SU-DHL-6 (cell line): Measurements from ENCODE around the gene NTRK2.

Source experiments
- H2AFZ ChIP-seq: fragments of 200-600 bp; sonication (generic); 2 replicates; pipeline ENCODE4 v1.6.1; 2014; ENCODE audit warnings: low read depth, mild to moderate bottlenecking, moderate library complexity, mixed read lengths, antibody characterized with exemption, low read length; ENCODE audit not compliant: severe bottlenecking
- H3F3A ChIP-seq: fragments of 200-600 bp; shearing (Covaris generic); 2 replicates; pipeline ENCODE4 v1.6.0; 2016; ENCODE audit warnings: antibody characterized with exemption, mild to moderate bottlenecking; ENCODE audit not compliant: insufficient read depth
- H3K27ac ChIP-seq: fragments of 200-600 bp; sonication (generic); 2 replicates; pipeline ENCODE4 v1.5.1; 2016; ENCODE audit warnings: low read depth, mild to moderate bottlenecking, low read length, moderate library complexity, mixed read lengths
- H3K27me3 ChIP-seq: fragments of 200-600 bp; sonication (generic), shearing (Covaris generic); 2 replicates; pipeline ENCODE4 v1.6.0; 2014; ENCODE audit warnings: mild to moderate bottlenecking, low read length
- H3K36me3 ChIP-seq: fragments of 200-600 bp; sonication (generic); 2 replicates; pipeline ENCODE4 v1.6.1; 2014; ENCODE audit warnings: mild to moderate bottlenecking, low read length, mixed read lengths
- H3K4me2 ChIP-seq: fragments of 300-600, 200-600 bp; shearing (Covaris generic), sonication (generic); 2 replicates; pipeline ENCODE4 v1.6.0; 2014; ENCODE audit warnings: low read length, low read depth, mild to moderate bottlenecking; ENCODE audit not compliant: poor library complexity, severe bottlenecking
- H3K4me3 ChIP-seq: fragments of 200-600 bp; sonication (generic); 2 replicates; pipeline ENCODE4 v1.5.1; 2014; ENCODE audit warnings: antibody characterized with exemption, low read length, mild to moderate bottlenecking, mixed read lengths; ENCODE audit not compliant: insufficient read depth, poor library complexity, severe bottlenecking
- H3K79me2 ChIP-seq: fragments of 200-600 bp; sonication (generic); 2 replicates; pipeline ENCODE4 v1.6.1; 2014; ENCODE audit warnings: mild to moderate bottlenecking, low read length, moderate library complexity; ENCODE audit not compliant: insufficient read depth
- H3K9ac ChIP-seq: fragments of 200-600 bp; sonication (generic); 2 replicates; pipeline ENCODE4 v1.7.0; 2014; ENCODE audit warnings: mild to moderate bottlenecking, low read length
- H3K9me2 ChIP-seq: fragments of 200-600 bp; sonication (generic); replicated peaks from 2 replicates; pipeline ENCODE4 v1.6.1; 2014; ENCODE audit warnings: low read length; ENCODE audit not compliant: insufficient read depth
- H3K9me3 ChIP-seq: fragments of 200-600 bp; sonication (generic); 2 replicates; pipeline ENCODE4 v1.6.1; 2014; ENCODE audit warnings: low read length, mixed read lengths; ENCODE audit not compliant: insufficient read depth
- H4K20me1 ChIP-seq: fragments of 200-600 bp; sonication (generic); 2 replicates; pipeline ENCODE4 v1.6.1; 2014; ENCODE audit warnings: low read depth, mild to moderate bottlenecking, antibody characterized with exemption, low read length, moderate library complexity, mixed read lengths
- EZH2phosphoT487 ChIP-seq: fragments of 200-600 bp; sonication (generic), shearing (Covaris generic); conservative IDR thresholded peaks from 2 replicates; pipeline ENCODE4 v1.6.1; 2018; ENCODE audit warnings: mild to moderate bottlenecking, antibody characterized with exemption, low read length, moderate library complexity, mixed read lengths
- TF ChIP-seq, protein P1 (sequence below): fragments of 200-600 bp; sonication (generic); IDR thresholded peaks from one replicate; pipeline ENCODE4 v1.5.1; 2017; ENCODE audit warnings: antibody characterized with exemption, mild to moderate bottlenecking, low read length, moderate library complexity; ENCODE audit not compliant: insufficient read depth, poor library complexity, severe bottlenecking

NTRK2 gene

DNA sequence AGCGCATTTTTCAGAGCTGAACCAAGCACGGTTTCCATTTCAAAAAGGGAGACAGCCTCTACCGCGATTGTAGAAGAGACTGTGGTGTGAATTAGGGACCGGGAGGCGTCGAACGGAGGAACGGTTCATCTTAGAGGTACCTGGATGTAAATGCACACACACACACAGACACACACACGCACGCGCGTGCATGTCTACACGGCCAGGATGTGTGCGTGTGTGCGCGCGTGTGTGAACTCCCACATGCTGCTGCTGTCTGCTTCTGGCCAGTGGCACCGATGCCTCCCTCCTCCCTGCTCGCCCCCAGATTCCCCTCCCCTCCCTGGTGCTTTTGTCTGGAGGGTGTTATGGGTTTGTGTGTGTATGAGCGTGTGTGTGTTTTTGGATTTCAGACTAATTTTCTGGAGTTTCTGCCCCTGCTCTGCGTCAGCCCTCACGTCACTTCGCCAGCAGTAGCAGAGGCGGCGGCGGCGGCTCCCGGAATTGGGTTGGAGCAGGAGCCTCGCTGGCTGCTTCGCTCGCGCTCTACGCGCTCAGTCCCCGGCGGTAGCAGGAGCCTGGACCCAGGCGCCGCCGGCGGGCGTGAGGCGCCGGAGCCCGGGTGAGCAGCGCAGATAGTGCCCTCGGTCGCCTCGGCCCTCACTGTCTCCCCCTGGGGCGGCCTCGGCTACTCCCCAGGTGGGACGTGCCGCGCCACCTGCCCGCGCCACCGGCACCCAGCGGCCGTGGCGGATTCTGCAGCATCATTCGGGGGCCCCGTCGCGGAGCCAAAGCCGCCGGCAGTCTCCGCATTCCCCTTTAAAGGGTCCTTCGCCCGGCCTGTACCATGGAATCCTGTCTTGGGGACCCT is at the start of gene NTRK2:
NTRK2 (plus strand) TSS at position 442 of the 850 bp plus-strand sequence. CDS start 1,020 bp downstream, outside the sequence.
- no peaks in the 10 kb centered on the region for H3K36me3 ChIP-seq
- H3K9me3 ChIP-seq = no peaks in the 10 kb centered on the region
- H3K79me2 ChIP-seq = no peaks in the 10 kb centered on the region
- no peak within 1 kb of the TSS for H3K4me2 ChIP-seq
- no peaks in the 10 kb centered on the region for H3K9me2 ChIP-seq
- no peaks in the 10 kb centered on the region for H3F3A ChIP-seq
- H4K20me1 ChIP-seq = no peaks in the 10 kb centered on the region
- no peak within 1 kb of the TSS for H3K27ac ChIP-seq
- H3K27me3 ChIP-seq = no peaks in the 10 kb centered on the region
- H2AFZ ChIP-seq = no peak within 1 kb of the TSS
- H3K9ac ChIP-seq = no peak within 1 kb of the TSS
- H3K4me3 ChIP-seq = no peak within 1 kb of the TSS
- TF ChIP-seq, protein P1, sequence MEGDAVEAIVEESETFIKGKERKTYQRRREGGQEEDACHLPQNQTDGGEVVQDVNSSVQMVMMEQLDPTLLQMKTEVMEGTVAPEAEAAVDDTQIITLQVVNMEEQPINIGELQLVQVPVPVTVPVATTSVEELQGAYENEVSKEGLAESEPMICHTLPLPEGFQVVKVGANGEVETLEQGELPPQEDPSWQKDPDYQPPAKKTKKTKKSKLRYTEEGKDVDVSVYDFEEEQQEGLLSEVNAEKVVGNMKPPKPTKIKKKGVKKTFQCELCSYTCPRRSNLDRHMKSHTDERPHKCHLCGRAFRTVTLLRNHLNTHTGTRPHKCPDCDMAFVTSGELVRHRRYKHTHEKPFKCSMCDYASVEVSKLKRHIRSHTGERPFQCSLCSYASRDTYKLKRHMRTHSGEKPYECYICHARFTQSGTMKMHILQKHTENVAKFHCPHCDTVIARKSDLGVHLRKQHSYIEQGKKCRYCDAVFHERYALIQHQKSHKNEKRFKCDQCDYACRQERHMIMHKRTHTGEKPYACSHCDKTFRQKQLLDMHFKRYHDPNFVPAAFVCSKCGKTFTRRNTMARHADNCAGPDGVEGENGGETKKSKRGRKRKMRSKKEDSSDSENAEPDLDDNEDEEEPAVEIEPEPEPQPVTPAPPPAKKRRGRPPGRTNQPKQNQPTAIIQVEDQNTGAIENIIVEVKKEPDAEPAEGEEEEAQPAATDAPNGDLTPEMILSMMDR = no peak
- no peak for TF ChIP-seq EZH2phosphoT487

- Histone ChIP-seq H3K9me2 (no peaks in the 10 kb centered on the region), H3K79me2 (no peaks in the 10 kb centered on the region), H3K4me3 (no peak overlapping the region), H3K36me3 (no peaks in the 10 kb centered on the region), H3K4me2 (no peak overlapping the region), H3K9ac (no peak overlapping the region), H3F3A (no peaks in the 10 kb centered on the region), H3K27me3 (no peaks in the 10 kb centered on the region), H4K20me1 (no peaks in the 10 kb centered on the region), H3K9me3 (no peaks in the 10 kb centered on the region), H2AFZ (no peak overlapping the region), H3K27ac (no peak overlapping the region)
- TF ChIP-seq, protein P1 = no peak
- no peak for TF ChIP-seq EZH2phosphoT487
Observed at GRCh38 chr9:84620338-84620737, 49.2 kb upstream of the NTRK2 start.

DNA sequence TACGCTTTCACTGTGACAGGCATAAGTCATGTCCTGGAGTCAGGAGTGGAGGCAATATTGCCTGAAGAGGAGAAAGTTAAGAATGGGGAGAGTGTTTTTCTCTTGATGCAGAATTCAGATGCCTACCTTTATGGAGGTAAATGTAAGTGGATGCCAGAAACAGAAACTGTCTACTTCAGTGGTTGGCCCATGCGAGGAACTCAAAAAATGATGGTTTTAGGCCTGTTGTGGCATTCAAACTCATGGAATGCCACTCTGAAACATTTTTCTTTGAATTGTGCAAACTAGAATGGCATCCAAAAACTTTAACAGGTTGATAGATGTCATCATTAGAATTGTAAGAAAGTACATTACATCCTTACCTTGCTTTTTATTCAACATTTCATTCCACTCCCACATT is 47.7 kb upstream of the NTRK2 start:
- H2AFZ ChIP-seq = no peak overlapping the region
- H3K9me2 ChIP-seq = no peaks in the 10 kb centered on the region
- no peaks in the 10 kb centered on the region for H3K36me3 ChIP-seq
- H3F3A ChIP-seq = no peaks in the 10 kb centered on the region
- H3K27ac ChIP-seq = no peak overlapping the region
- H3K27me3 ChIP-seq = no peaks in the 10 kb centered on the region
- H3K4me3 ChIP-seq = no peak overlapping the region
- no peak for TF ChIP-seq EZH2phosphoT487
- TF ChIP-seq, protein P1 = no peak
- no peaks in the 10 kb centered on the region for H3K9me3 ChIP-seq
- H3K9ac ChIP-seq = no peak overlapping the region
- H3K79me2 ChIP-seq = no peaks in the 10 kb centered on the region
- H3K4me2 ChIP-seq = no peak overlapping the region
- no peaks in the 10 kb centered on the region for H4K20me1 ChIP-seq
